ENCODE results near the gene ISCU.

Gene ISCU

GRCh38 chr12:108598553-108599250 lies 36.3 kb downstream of the ISCU start:
- no peak for DNase-seq (ENCODE audit: low read depth)
- TF ChIP-seq CTCF (IDR thresholded peaks at IDR 0.05; ENCODE audit: insufficient read depth, low read depth, low read length, missing control alignments) = no peak
- H3K4me3 ChIP-seq (ENCODE audit: low read depth, low read length) = no peak overlapping the region

- no peak for DNase-seq (ENCODE audit: low read depth)
- no peak for TF ChIP-seq CTCF (IDR thresholded peaks at IDR 0.05; ENCODE audit: insufficient read depth, low read depth, low read length, missing control alignments)
- no peak overlapping the region for H3K4me3 ChIP-seq (ENCODE audit: low read depth, low read length)
These were observed 37.1 kb downstream of the ISCU start for GRCh38 chr12:108599541-108599940.

- no peak for TF ChIP-seq CTCF (IDR thresholded peaks at IDR 0.05; ENCODE audit: insufficient read depth, low read depth, low read length, missing control alignments)
- no peak for DNase-seq (ENCODE audit: low read depth)
These were observed 37.7 kb downstream of the ISCU start for GRCh38 chr12:108599948-108600701.

GRCh38 chr12:108600702-108601007 lies 38.3 kb downstream of the ISCU start:
- no peak overlapping the region for H3K4me3 ChIP-seq (ENCODE audit: low read depth, low read length)
- DNase-seq (ENCODE audit: low read depth) = no peak
- TF ChIP-seq CTCF (IDR thresholded peaks at IDR 0.05; ENCODE audit: insufficient read depth, low read depth, low read length, missing control alignments) = no peak

More at GRCh38 chr12:108599948-108600701, 37.7 kb downstream of the ISCU start:
- no peak overlapping the region for H3K4me3 ChIP-seq (ENCODE audit: low read depth, low read length)

- DNase-seq (ENCODE audit: low read depth) = no peak
- no peak overlapping the region for H3K4me3 ChIP-seq (ENCODE audit: low read depth, low read length)
- no peak for TF ChIP-seq CTCF (IDR thresholded peaks at IDR 0.05; ENCODE audit: insufficient read depth, low read depth, low read length, missing control alignments)
These were observed 39.9 kb downstream of the ISCU start for GRCh38 chr12:108602209-108602705.

GRCh38 chr12:108602976-108603704 lies 40.7 kb downstream of the ISCU start:
- no peak overlapping the region for H3K4me3 ChIP-seq (ENCODE audit: low read depth, low read length)
- no peak for DNase-seq (ENCODE audit: low read depth)
- no peak for TF ChIP-seq CTCF (IDR thresholded peaks at IDR 0.05; ENCODE audit: insufficient read depth, low read depth, low read length, missing control alignments)
